H1 (cell line): ENCODE data around the gene PAFAH1B1. TPM values are rescaled to one million over a fixed set of nuclear protein-coding genes. Genes with fewer than 3 reads are reported as not detected.

Source experiments
- CTCF ChIA-PET: fragments of 300-600 bp; sonication (Branson Sonifier 250); formaldehyde crosslinking; loops from one replicate; lab custom pipeline; 2021; ENCODE audit not compliant: partially characterized antibody; lab: Charles Lee
- POLR2A ChIA-PET: fragments of 300-600 bp; sonication (Branson Sonifier 250); formaldehyde crosslinking; loops from one replicate; lab custom pipeline; 2021; ENCODE audit warnings: inconsistent platforms; ENCODE audit not compliant: partially characterized antibody; lab: Charles Lee
- DNase-seq, 2 experiments: peaks; one replicate each; pipeline versions ENCODE4 v3.0.0 to v3.0.0-alpha.2; 2010 to 2022; ENCODE audit warnings: low spot score in 2 of 2, low read depth in 1 of 2, mixed read lengths in 1 of 2
- FAIRE-seq: peaks from 2 replicates; lab custom pipeline; 2011; peaks lifted over from hg19 to GRCh38; lab: Jason Lieb, UNC
- H2AFZ ChIP-seq: 2 replicates; pipeline ENCODE4 v1.8.1; 2012; ENCODE audit warnings: low read length, inconsistent platforms
- H2AK5ac ChIP-seq: 2 replicates; pipeline ENCODE4 v1.6.1; 2013; ENCODE audit warnings: low read depth, low read length
- H2BK120ac ChIP-seq: replicated peaks from 2 replicates; pipeline ENCODE3; 2013; ENCODE audit warnings: low read depth, low read length, inconsistent platforms
- H2BK12ac ChIP-seq: 2 replicates; pipeline ENCODE4 v1.6.1; 2013; ENCODE audit warnings: low read depth, low read length
- H2BK15ac ChIP-seq: 2 replicates; pipeline ENCODE4 v1.6.1; 2013; ENCODE audit warnings: low read length
- H2BK20ac ChIP-seq: 2 replicates; pipeline ENCODE4 v1.6.1; 2013; ENCODE audit warnings: low read length
- H2BK5ac ChIP-seq: 2 replicates; pipeline ENCODE4 v1.6.1; 2013; ENCODE audit warnings: low read depth, low read length
- H3K14ac ChIP-seq: 2 replicates; pipeline ENCODE4 v1.6.1; 2013; ENCODE audit warnings: inconsistent platforms; ENCODE audit not compliant: insufficient read length
- H3K18ac ChIP-seq: 2 replicates; pipeline ENCODE4 v1.6.1; 2013; ENCODE audit warnings: low read length; ENCODE audit errors: extremely low read depth
- H3K23ac ChIP-seq: 2 replicates; pipeline ENCODE4 v1.6.1; 2013; ENCODE audit warnings: inconsistent platforms; ENCODE audit not compliant: insufficient read length
- H3K23me2 ChIP-seq: 2 replicates; pipeline ENCODE4 v1.6.1; 2013; ENCODE audit warnings: low read depth, low read length
- H3K27ac ChIP-seq: 2 replicates; pipeline ENCODE4 v1.6.1; 2011; ENCODE audit warnings: low read depth, low read length, inconsistent platforms
- H3K27me3 ChIP-seq, 4 experiments: replicated peaks in 1 of 4; 1 replicate in 1 of 4; 2 replicates in 3 of 4; pipeline versions ENCODE4 v1.6.1 to v1.8.1; 2011 to 2013; ENCODE audit warnings: low read length in 3 of 4, mild to moderate bottlenecking in 3 of 4, inconsistent platforms in 2 of 4, mixed read lengths in 2 of 4, moderate library complexity in 1 of 4; ENCODE audit not compliant: control insufficient read depth in 3 of 4, insufficient read depth in 3 of 4; ENCODE audit errors: extremely low read depth in 1 of 4
- H3K36me3 ChIP-seq, 4 experiments: 2 replicates each; pipeline versions ENCODE4 v1.6.1 to v1.8.1; 2011 to 2013; ENCODE audit warnings: mild to moderate bottlenecking in 4 of 4, low read length in 3 of 4, moderate library complexity in 2 of 4, control low read depth in 1 of 4, inconsistent platforms in 1 of 4; ENCODE audit not compliant: insufficient read depth in 4 of 4, control insufficient read depth in 2 of 4
- H3K4ac ChIP-seq: replicated peaks from 2 replicates; pipeline ENCODE3; 2013; ENCODE audit warnings: low read length, low read depth, mixed read lengths, inconsistent platforms; ENCODE audit not compliant: insufficient read length
- H3K4me1 ChIP-seq, 4 experiments: replicated peaks in 1 of 4; 1 replicate in 1 of 4; 2 replicates in 3 of 4; pipeline versions ENCODE4 v1.6.1 to v1.8.1; 2011 to 2013; ENCODE audit warnings: low read length in 3 of 4, inconsistent platforms in 2 of 4, mixed read lengths in 1 of 4; ENCODE audit not compliant: insufficient read depth in 4 of 4, control insufficient read depth in 3 of 4
- H3K4me2 ChIP-seq, 2 experiments: 2 replicates each; pipeline versions ENCODE4 v1.6.1 to v1.8.1; 2011 to 2013; ENCODE audit warnings: low read depth in 2 of 2, low read length in 2 of 2, control low read depth in 1 of 2, inconsistent platforms in 1 of 2, mild to moderate bottlenecking in 1 of 2; ENCODE audit not compliant: insufficient read depth in 1 of 2
- H3K4me3 ChIP-seq, 4 experiments: fragments of 200-600, 300-600 bp in 1 of 4; sonication (generic), shearing (Covaris generic), sonication (Bioruptor Twin) in 1 of 4; 2 replicates each; pipeline versions ENCODE4 v1.5.1 to v1.8.1; 2011 to 2016; ENCODE audit warnings: low read length in 4 of 4, low read depth in 3 of 4, control low read depth in 2 of 4, inconsistent platforms in 2 of 4, mild to moderate bottlenecking in 2 of 4, mixed read lengths in 1 of 4, moderate library complexity in 1 of 4; ENCODE audit not compliant: insufficient read depth in 2 of 4; ENCODE audit errors: extremely low read depth in 1 of 4
- H3K56ac ChIP-seq: replicated peaks from 2 replicates; pipeline ENCODE3; 2013; ENCODE audit warnings: low read depth, mild to moderate bottlenecking, mixed read lengths, low read length, inconsistent platforms; ENCODE audit not compliant: insufficient read length
- H3K79me1 ChIP-seq: 2 replicates; pipeline ENCODE4 v1.6.1; 2013; ENCODE audit warnings: low read depth, low read length, control low read depth
- H3K79me2 ChIP-seq, 2 experiments: 2 replicates each; pipeline versions ENCODE4 v1.6.1 to v1.8.1; 2012 to 2013; ENCODE audit warnings: low read length in 2 of 2, mild to moderate bottlenecking in 2 of 2, inconsistent platforms in 1 of 2; ENCODE audit not compliant: insufficient read depth in 2 of 2, control insufficient read depth in 1 of 2
- H3K9ac ChIP-seq, 4 experiments: replicated peaks in 1 of 4; 1 replicate in 1 of 4; 2 replicates in 3 of 4; pipeline versions ENCODE4 v1.6.1 to v1.8.1; 2011 to 2013; ENCODE audit warnings: low read depth in 3 of 4, low read length in 3 of 4, control low read depth in 2 of 4, mild to moderate bottlenecking in 2 of 4, moderate library complexity in 2 of 4, inconsistent platforms in 1 of 4; ENCODE audit errors: extremely low read depth in 1 of 4
- H3K9me3 ChIP-seq, 2 experiments: 2 replicates each; pipeline versions ENCODE4 v1.6.1 to v1.8.1; 2012 to 2013; ENCODE audit warnings: mild to moderate bottlenecking in 2 of 2, moderate library complexity in 2 of 2, control low read depth in 1 of 2, inconsistent platforms in 1 of 2, low read depth in 1 of 2, low read length in 1 of 2, mixed read lengths in 1 of 2; ENCODE audit not compliant: insufficient read depth in 2 of 2
- H4K20me1 ChIP-seq, 2 experiments: replicated peaks in 1 of 2; 2 replicates each; pipeline versions ENCODE3 to v1.8.1; 2011 to 2013; ENCODE audit warnings: inconsistent platforms in 2 of 2, low read length in 2 of 2, mild to moderate bottlenecking in 1 of 2; ENCODE audit not compliant: insufficient read depth in 2 of 2, control insufficient read depth in 1 of 2
- H4K5ac ChIP-seq: 2 replicates; pipeline ENCODE4 v1.6.1; 2013; ENCODE audit warnings: low read length, low read depth, mixed read lengths, inconsistent platforms; ENCODE audit not compliant: insufficient read length
- H4K8ac ChIP-seq: 2 replicates; pipeline ENCODE4 v1.8.0; 2013; ENCODE audit warnings: mild to moderate bottlenecking, moderate library complexity, low read length, inconsistent platforms; ENCODE audit not compliant: insufficient read depth; ENCODE audit errors: extremely low read depth
- H4K91ac ChIP-seq: replicated peaks from 2 replicates; pipeline ENCODE3; 2013; ENCODE audit warnings: low read length, mixed read lengths, inconsistent platforms; ENCODE audit not compliant: insufficient read length
- EZH2 ChIP-seq: fragments of 200-600 bp; sonication (generic); IDR thresholded peaks from 2 replicates; pipeline ENCODE4 v1.7.1; 2012; ENCODE audit warnings: low read depth, mild to moderate bottlenecking, moderate library complexity, low read length, inconsistent platforms; ENCODE audit not compliant: severe bottlenecking
- MAX ChIP-seq: IDR thresholded peaks from 2 replicates; pipeline ENCODE4 v1.6.1; 2012; ENCODE audit warnings: inconsistent platforms
- POU5F1 ChIP-seq: IDR thresholded peaks from 2 replicates; pipeline ENCODE4 v1.6.1; 2011; ENCODE audit warnings: low read depth, mild to moderate bottlenecking, low read length, moderate library complexity
- USF2 ChIP-seq: IDR thresholded peaks from 2 replicates; pipeline ENCODE4 v1.6.1; 2011; ENCODE audit warnings: low read length, improper control_type of control experiment
- WGBS, 2 experiments: shearing (Covaris generic) in 1 of 2; methylation state at CpG; one replicate each; pipeline versions ENCODE4 v1.1.6 to v1.1.7; 2013 to 2015; ENCODE audit warnings: low lambda C conversion rate in 2 of 2, mixed read lengths in 2 of 2, inconsistent platforms in 1 of 2, low coverage in 1 of 2, missing lambda C conversion rate in 1 of 2; ENCODE audit not compliant: insufficient replicate concordance in 2 of 2, insufficient coverage in 1 of 2, insufficient read length in 1 of 2; ENCODE audit errors: extremely low coverage in 1 of 2, missing lambda C conversion rate in 1 of 2; 5-methylcytosine and 5-hydroxymethylcytosine counted together
- polyA plus RNA-seq, 7 experiments: library from polyadenylated mRNA; depleted of rRNA in 3 of 7; stranded (reverse) in 5 of 7; unstranded in 2 of 7; fragments of >200 nt in 5 of 7; fragments of 200-250 nt in 2 of 7; gene quantifications; 1 replicate in 5 of 7; 2 replicates in 1 of 7; 4 replicates in 1 of 7; pipeline versions ENCODE4 v1.2.1 to v1.2.3, GENCODE V29; 2011 to 2013; ENCODE audit warnings: missing spikeins in 2 of 7, mixed read lengths in 2 of 7
- total RNA-seq: library from RNA; stranded (reverse); fragmentation: NEBNext Ultra II Directional; extraction: Animal tissue kit (Norgen Biotek cat#: 25700); gene quantifications from 2 replicates; pipeline ENCODE4 v1.2.1, GENCODE V29; 2021

PAFAH1B1 gene
- total and polyA plus RNA-seq, 2 of the 8 experiments (the other 6 are each of a cell fraction or from before 2014, with no cell fraction given), result 42.0 to 152 TPM

GRCh38 chr17:2719861-2720260 is 126.4 kb downstream of the PAFAH1B1 start:
- no peak overlapping the region for H3K56ac ChIP-seq
- peak overlapping the region; percentile 52 for H2BK5ac ChIP-seq
- H3K4me1 ChIP-seq, result peaks cover 3 to 21% (median 9%) of the 10 kb centered on the region in 4 experiments
- DNase-seq (no peak), FAIRE-seq (no peak)
- no peaks in the 10 kb centered on the region for H3K36me3 ChIP-seq
- H3K23ac ChIP-seq, result no peak overlapping the region
- 85% methylated on average over 4 of the region's 4 CpGs; no CpG with 5 or more reads in 1 of the 2 experiments for WGBS, 2 experiments
- no peak overlapping the region for H3K9ac ChIP-seq
- H3K27me3 ChIP-seq, result no peaks in the 10 kb centered on the region
- no peaks in the 10 kb centered on the region for H3K79me2 ChIP-seq
- H4K91ac ChIP-seq, result no peak overlapping the region
- H3K23me2 ChIP-seq, result peaks cover 9% of the 10 kb centered on the region; the same call in 1 of the 2 replicates
- no peak overlapping the region for H4K5ac ChIP-seq
- ChIA-PET CTCF (interaction anchor here (10.0 kb wide), 1 partner anchor 12 kb away, joined by 62 read pairs; no protein-coding TSS in a partner anchor), POLR2A (interaction anchor here (0.5 to 1.9 kb wide), 8 partner anchors 9 to 942 kb away, joined by 3 to 8 read pairs (median 4); no protein-coding TSS in a partner anchor)
- H3K4me2 ChIP-seq, result peak overlapping the region; percentile 19 to 47; a peak in 3 of 4 replicates
- no peak overlapping the region; a peak in 2 of 8 replicates for H3K4me3 ChIP-seq
- peak overlapping the region; percentile 78 for H3K18ac ChIP-seq
- H2BK12ac ChIP-seq, result peak overlapping the region; percentile 35; the same call in 1 of the 2 replicates
- H3K27ac ChIP-seq, result no peak overlapping the region
- H2AFZ ChIP-seq, result no peak overlapping the region
- no peak overlapping the region for H2BK20ac ChIP-seq
- H3K9me3 ChIP-seq, result no peaks in the 10 kb centered on the region
- H2BK120ac ChIP-seq, result no peak overlapping the region
- no peak overlapping the region for H3K4ac ChIP-seq
- H4K8ac ChIP-seq, result no peak overlapping the region
- H2AK5ac ChIP-seq, result peak overlapping the region; percentile 95; the same call in 1 of the 2 replicates
- no peak overlapping the region for H2BK15ac ChIP-seq
- H3K79me1 ChIP-seq, result no peaks in the 10 kb centered on the region
- no peaks in the 10 kb centered on the region for H4K20me1 ChIP-seq
- no peak overlapping the region for H3K14ac ChIP-seq
- no peak for TF ChIP-seq MAX
- TF ChIP-seq USF2, result no peak
- no peak for TF ChIP-seq EZH2
- TF ChIP-seq POU5F1, result no peak
